K562 (cell line): ENCODE results near the gene ADGRA3. TPM values are rescaled to one million over a fixed set of nuclear protein-coding genes. Genes with fewer than 3 reads are reported as not detected.

Source experiments
- MXI1 ChIP-seq: IDR thresholded peaks from 2 replicates; pipeline ENCODE4 v1.6.1; 2011; ENCODE audit warnings: low read depth, mild to moderate bottlenecking, improper control_type of control experiment, low read length
- ZBTB40 ChIP-seq, 2 experiments: fragments of 450-650 bp in 1 of 2; sonication (generic) in 1 of 2; formaldehyde crosslinking in 1 of 2; IDR thresholded peaks; 2 replicates each; pipeline versions ENCODE4 v1.7.1 to v1.9.0; 2016 to 2022; ENCODE audit warnings: inconsistent platforms in 1 of 2, mild to moderate bottlenecking in 1 of 2, missing genetic modification reagents in 1 of 2
- ZNF41 ChIP-seq: fragments of 250-450 bp; sonication (Bioruptor Pico); conservative IDR thresholded peaks from 2 replicates; pipeline ENCODE4 v1.4.0; 2020; ENCODE audit warnings: mild to moderate bottlenecking
- polyA plus RNA-seq, 8 experiments: library from polyadenylated mRNA; depleted of rRNA in 4 of 8; stranded (reverse) in 5 of 8; unstranded in 3 of 8; fragments of >200 nt; fragmentation: Nextera tagmentation in 2 of 8; fragmentation: Illumina TruSeq in 1 of 8; extraction: Ambion mirVana in 2 of 8; extraction: Trizol in 1 of 8; gene quantifications; 2 replicates each; pipeline versions ENCODE4 v1.2.1 to v1.2.3, GENCODE V29; 2011 to 2014; ENCODE audit warnings: inconsistent platforms in 1 of 8, missing spikeins in 1 of 8
- total RNA-seq, 7 experiments: library from RNA; depleted of rRNA in 6 of 7; stranded (reverse); fragments of >200 nt in 6 of 7; fragmentation: Illumina TruSeq in 2 of 7; extraction: Trizol in 2 of 7; gene quantifications; 2 replicates each; pipeline versions ENCODE4 v1.2.1 to v1.2.3, GENCODE V29; 2011 to 2021; ENCODE audit warnings: low replicate concordance in 1 of 7

Gene ADGRA3
- total and polyA plus RNA-seq, 9 of the 15 experiments (the other 6 are each of a cell fraction or from before 2014, with no cell fraction given), result 0.06 to 2.3 (median 0.27) TPM; not detected in 3

- TF ChIP-seq ZBTB40 (IDR thresholded peaks at IDR 0.05), result no peak
- TF ChIP-seq ZBTB40 (CRISPR knock-in tag; IDR thresholded peaks at IDR 0.05), result no peak
- no peak for TF ChIP-seq MXI1
- no peak for TF ChIP-seq ZNF41 (CRISPR knock-in tag)
Measured at GRCh38 chr4:22504447-22504846, 11.4 kb downstream of the ADGRA3 start (continued).
